Tibial nerve (tissue), 4 donors: ENCODE data around the gene TTC29.
"Not testable (repeated sequence)": the region's sequence is repeated elsewhere in the genome, so short reads cannot be mapped to it uniquely, and the experiment has no call there.

Experiments
- CTCF ChIP-seq, 5 experiments: fragments of 200-600 bp in 3 of 5; fragments of 450-650 bp in 2 of 5; sonication (generic) in 3 of 5; IDR thresholded peaks; one replicate each; pipeline ENCODE4 v1.5.1; 2016 to 2019; ENCODE audit warnings: antibody characterized with exemption in 5 of 5, mild to moderate bottlenecking in 3 of 5, moderate library complexity in 2 of 5
- EP300 ChIP-seq, 2 donors: sonication (generic); formaldehyde crosslinking; IDR thresholded peaks; one replicate each; pipeline ENCODE4 v1.6.1; 2017; ENCODE audit warnings: antibody characterized with exemption in 2 of 2, mild to moderate bottlenecking in 1 of 2
- POLR2A ChIP-seq, 2 donors: fragments of 450-650 bp; IDR thresholded peaks; one replicate each; pipeline ENCODE4 v1.6.1; 2017; ENCODE audit warnings: antibody characterized with exemption in 2 of 2, mild to moderate bottlenecking in 2 of 2, moderate library complexity in 2 of 2

- TF ChIP-seq CTCF, POLR2A, EP300 (IDR thresholded peaks at IDR 0.05): not testable (repeated sequence)
Measured at GRCh38 chr4:146723519-146723918, 222.1 kb downstream of the TTC29 start.
